ENCODE data around the gene SCAPER.
"Not testable (repeated sequence)": the region's sequence is repeated elsewhere in the genome, so short reads cannot be mapped to it uniquely, and the experiment has no call there.

Gene SCAPER

DNA sequence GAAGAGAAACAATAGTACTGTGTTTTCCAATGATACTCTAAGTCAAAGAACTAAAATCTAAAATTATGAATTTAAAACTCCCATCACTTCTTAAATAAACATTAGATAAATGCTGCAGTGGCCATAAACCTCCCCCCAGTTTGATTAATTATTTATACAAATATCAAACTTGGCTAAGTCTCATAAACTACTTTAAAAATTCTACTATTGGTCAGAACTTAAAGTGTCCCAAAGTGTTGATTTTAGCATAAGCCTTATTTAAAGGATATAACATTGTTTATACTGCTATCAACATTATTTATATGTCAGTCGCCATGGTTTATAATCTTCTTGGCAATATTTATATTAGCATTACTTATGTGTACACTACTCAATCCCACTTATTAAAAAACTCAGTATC lies 132.4 kb downstream of the SCAPER start:
- no peak for DNase-seq

DNA sequence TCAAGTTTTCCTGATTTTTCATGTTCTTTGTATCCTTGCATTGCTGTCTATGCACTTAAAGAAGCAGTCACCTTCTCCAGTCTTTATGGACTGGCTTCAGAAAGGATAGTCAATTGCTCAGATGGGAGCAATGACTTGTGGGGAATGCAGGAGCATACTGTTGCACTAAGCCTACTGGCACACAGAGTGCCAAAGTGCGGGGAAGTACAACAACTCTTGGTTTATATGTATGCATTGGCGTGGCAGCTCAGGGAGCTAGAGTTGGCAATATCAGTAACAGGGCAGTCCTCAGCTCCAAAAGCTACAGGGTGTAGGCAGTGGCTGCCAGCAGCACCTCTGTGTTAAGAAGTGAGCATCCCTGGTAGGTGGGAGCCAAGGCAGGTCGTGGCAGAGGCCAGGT lies 141.1 kb downstream of the SCAPER start:
- DNase-seq, result no peak

DNA sequence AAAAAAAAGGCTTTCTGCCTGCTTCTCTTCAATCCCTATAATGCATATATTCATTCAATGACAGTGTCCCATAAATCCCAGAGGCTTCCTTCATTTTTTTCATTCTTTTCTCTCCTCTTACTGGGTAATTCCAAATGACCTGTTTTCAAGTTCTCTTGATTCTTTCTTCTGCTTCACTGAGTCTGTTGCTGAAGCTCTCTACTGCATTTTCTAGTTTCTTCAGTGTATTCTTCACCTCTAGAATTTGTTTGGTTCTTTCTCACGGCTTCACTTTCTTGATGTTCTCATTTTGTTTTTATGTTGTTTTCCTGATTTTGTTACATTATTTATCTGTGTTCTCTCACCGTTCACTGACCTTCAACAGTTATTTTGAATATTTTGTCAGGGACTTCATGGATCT lies 141.6 kb downstream of the SCAPER start:
- DNase-seq, result no peak

DNA sequence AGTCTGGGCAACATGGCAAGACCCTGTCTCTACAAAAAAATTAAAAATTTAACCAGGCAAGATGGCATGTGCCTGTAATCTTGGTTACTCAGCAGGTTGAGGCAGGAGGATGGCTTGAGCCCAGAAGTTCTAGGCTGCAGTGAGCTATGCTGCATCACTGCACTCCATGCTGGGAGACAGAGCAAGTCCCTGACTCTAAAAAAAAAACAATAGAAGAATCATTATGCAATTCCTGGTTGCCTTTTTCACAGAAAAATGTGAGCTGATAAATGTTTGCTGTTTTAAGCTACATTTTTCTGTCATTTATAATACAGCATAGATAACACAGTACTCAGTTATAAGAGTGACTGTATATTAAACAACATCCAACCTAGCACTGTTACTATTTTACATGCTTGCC lies 148.8 kb downstream of the SCAPER start:
- no peak for DNase-seq

DNA sequence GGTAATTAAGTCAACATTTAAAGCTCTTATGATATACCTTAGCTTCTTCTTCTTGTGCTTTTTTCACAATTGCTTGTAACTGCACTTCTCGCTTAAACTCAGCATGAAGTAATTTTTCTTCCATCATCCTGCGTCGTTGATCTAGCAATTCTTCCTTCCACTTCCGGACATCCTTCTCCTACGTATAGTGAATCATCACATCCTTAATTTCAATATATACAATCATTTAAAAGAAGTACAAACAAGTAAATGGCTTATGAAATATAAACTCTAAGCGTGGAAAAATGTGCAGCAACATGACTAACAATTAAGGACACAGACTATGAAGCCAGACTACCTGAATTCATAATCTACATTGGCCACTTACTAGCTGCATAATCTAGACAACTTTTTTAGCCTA lies 151.4 kb downstream of the SCAPER start:
- DNase-seq, result no peak

DNA sequence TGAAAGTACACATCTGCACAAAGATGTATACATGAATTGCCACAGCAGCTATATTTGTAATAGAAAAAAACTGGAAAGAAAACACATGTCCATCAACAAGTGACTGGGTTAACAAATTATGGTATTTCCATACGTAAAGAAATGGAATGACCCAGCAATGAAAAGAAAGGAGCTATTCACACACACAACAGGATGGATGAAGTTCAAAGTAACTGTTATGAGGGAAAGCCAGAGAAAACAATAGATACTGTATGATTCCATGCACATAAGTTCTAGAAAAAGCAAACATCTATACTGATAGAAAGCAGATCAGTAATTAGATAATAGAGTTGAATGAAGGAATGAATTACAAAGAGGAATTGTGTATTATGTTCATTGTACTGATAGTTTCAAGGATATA lies 152.0 kb downstream of the SCAPER start:
- no peak for DNase-seq

DNA sequence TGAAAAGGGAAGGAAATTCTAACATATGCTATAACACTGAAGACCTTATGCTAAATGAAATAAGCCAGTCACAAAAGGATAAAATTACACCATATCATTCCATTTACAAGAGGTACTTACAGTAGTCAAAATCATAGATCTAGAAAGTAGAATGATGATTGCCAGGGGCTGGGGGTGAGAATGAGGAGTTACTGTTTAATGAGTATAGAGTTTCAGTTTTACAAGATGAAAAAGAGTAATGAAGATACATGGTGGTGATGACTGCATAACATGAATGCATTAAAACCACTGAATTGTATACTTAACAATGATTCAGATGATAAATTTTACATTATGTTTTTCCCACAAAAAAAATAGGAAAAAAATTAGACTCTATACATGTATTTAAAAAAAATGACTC lies 152.6 kb downstream of the SCAPER start:
- no peak for DNase-seq

DNA sequence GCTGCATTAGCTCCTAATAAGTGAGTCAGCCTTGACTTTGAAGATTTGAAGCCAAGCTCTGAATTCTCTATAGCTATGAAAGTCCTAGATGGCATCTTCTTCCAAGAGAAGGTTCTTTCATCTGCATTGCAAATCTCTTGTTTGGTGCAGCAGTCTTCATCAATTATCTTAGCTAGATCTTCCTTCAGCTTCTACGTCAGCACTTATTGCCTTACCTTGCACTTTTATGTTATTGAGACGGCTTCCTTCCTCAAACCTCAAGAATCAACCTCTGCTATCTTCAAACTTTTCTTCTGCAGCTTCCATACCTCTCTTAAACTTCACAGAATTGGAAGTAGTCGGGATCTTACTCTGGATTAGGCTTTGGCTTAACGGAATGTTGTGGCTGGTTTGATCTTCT lies 167.6 kb downstream of the SCAPER start:
- DNase-seq, result no peak

DNA sequence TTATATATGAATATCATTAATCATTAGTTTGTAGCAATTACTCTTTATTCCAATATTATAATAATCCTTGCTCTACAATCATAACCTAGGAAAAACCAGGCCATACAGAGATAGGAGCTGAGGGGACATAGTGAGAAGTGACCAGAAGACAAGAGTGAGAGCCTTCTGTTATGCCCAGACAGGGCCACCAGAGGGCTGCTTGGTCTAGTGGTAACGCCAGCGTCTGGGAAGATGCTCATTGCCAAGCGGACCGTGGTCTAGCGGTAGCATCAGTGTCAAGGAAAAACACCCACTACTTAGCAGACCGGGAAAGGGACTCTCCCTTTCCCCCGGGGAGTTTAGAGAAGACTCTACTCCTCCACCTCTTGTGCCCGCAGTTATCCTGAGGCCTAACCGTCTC lies 172.8 kb downstream of the SCAPER start:
- peak; percentile 9 for DNase-seq

DNA sequence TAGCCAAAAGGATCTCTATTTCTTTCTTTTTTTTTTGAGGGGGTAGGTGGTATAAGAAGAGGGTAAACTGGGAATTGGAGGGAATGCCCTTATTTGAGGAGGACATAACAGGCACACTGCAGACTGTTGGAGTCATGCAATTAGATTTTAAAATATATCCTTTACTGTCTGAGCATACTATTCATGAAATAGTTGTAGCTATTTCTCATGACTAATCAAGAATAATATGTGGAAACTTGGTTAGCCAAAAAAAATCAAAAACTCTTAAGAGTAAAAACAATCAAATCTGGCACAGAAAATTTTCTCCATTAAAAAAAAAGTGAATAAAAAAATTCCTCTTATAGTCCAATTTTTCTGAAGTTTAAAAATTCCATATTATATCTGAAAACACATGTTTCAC lies 174.9 kb downstream of the SCAPER start:
- DNase-seq, result no peak

DNA sequence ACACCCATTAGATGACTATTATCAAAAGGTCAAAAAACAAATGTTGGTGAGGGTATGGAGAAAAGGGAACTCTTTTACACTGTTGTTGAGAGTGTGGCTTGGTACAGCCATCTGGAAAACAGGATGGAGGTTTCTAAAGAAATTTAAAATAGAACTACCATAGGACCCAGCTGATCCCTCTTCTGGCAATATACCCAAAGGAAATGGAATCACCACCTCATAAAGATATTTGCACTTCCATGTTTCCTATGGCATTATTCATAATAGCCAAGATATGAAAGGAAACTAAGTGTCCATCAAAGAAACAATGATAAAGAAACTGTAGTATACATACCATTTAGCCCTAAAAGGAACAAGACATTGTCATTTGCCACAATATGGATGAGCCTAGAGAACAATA lies 186.3 kb downstream of the SCAPER start:
- DNase-seq, result no peak

DNA sequence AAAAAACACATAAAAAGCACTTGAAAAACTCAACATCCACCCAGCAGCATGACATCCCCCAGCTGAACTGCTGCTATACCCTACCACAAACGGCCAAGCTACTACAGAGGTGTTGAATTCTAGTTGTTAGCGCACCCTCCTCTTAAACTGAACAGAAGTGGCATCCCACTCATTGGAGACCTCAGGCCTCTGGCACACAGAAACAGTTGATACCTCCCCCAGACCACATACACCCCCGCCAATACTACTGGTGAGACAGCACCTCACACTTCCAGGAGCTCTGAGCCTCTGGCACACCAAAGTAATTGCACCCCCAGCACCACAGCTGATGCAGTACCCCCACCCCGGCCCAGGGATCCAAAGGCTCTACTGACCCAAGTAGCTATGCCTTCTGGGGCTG lies 190.2 kb downstream of the SCAPER start:
- DNase-seq, result no peak

DNA sequence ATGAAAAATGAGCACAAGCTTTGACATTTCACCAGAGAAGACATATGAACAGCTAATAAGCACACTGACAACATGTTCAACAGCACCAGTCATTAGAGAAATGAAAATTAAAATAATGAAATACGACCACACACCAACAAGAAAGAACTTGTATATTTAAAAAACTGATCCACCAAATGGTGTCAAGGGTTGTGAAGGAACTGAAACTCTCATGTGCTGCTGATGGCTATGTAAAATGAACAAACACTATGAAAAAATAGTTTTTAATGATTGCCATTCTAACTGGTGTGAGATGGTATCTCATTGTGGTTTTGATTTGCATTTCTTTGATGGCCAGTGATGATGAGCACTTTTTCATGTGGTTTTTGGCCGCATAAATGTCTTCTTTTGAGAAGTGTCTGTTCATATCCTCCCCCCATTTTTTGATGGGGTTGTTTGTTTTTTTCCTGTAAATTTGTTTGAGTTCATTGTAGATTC lies 193.8 kb downstream of the SCAPER start:
- DNase-seq, result peak; percentile 30

DNA sequence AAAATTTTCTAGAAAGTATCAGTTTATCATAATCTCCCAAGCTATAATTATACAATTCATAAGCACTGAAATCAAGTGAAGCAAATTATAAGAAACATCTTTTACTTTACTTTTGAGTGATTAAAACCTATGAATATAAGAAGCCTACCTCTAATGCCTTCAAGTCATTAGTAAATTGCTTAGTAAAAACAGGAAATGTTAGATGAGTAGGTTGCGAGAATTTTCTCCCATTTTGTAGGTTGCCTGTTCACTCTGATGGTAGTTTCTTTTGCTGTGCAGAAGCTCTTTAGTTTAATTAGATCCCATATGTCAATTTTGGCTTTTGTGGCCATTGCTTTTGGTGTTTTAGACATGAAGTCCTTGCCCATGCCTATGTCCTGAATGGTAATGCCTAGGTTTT lies 201.1 kb downstream of the SCAPER start:
- DNase-seq, result not testable (repeated sequence)

DNA sequence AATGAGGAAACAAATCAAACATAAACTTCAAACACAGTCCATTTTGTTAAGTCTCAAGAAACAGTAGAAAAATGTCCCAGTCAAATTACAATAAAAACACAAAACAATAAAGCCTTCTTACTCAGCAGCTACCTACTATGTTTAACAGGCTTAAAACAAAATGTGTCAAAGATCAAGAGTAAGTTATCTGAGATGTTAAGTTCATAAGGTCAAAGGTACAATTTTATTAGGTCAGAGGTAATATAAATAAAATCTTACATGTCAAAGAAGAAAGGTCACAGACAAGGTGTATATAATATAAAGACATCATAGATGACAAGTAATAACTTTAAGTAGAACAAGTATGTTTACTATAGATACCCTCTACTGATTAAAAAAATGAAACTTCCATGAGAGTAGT lies 208.3 kb downstream of the SCAPER start:
- no peak for DNase-seq

DNA sequence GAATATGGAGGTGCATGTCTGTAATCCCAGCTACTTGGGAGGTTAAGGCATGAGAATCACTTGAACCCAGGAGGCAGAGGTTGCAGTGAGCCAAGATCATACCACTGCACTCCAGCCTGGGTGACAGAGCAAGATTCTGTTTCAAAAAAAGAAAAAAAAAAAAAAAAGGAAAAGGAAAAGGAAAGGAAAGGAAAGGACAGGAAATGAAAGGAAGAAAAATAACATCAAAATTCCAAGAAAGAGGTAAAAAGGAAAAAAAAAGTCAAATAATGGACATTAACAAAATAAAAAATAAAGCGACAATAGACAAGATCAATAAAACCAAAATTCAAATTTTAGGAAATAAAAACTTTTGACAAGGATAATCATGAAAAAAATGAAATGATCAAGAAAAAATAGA lies 212.6 kb downstream of the SCAPER start:
- DNase-seq, result not testable (repeated sequence)

DNA sequence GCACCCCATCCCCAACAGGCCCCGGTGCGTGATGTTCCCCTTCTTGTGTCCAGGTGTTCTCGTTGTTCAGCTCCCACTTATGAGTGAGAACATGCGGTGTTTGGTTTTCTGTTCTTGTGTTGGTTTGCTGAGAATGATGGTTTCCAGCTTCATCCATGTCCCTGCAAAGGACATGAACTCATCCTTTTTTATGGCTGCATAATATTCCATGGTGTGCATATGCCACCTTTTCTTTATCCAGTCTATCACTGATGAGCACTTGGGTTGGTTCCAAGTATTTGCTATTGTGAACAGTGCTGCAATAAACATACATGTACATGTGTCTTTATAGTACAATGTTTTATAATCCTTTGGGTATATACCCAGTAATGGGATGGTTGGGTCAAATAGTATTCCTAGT lies 217.5 kb downstream of the SCAPER start:
- not testable (repeated sequence) for DNase-seq

DNA sequence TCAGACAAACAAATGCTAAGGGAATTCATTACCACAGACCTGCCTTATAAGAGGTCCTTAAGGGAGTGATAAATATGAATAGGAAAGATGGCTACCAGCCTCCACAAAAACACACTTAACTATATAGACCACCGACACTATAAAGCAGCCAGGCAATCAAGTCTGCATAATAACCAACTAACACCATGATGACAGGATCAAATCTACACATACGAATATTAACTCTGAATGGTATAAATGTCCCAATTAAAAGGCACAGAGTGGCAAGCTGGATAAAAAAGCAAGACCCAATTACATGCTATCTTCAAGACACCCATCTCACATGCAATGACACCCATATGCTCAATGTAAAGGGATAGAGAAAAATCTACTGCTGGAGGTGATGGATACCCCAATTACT lies 221.1 kb downstream of the SCAPER start:
- DNase-seq, result no peak

DNA sequence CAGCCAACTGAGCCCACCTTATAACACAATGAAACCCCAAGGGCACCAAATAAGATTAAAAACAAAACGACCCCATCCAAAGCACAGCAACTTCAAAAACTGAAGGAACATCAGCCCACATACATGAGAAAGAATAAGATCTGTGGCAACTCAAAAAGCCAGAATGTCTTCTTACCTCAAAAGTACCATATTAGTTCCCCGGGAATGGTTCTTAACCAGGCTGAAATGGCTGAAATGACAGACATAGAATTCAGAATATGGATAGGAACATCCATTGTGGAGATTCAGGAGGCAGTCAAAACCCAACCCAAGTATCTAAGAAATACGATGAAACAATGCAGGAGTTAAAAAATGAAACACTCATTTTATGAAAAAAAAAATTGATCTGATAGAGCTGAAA lies 222.3 kb downstream of the SCAPER start:
- DNase-seq, result no peak

DNA sequence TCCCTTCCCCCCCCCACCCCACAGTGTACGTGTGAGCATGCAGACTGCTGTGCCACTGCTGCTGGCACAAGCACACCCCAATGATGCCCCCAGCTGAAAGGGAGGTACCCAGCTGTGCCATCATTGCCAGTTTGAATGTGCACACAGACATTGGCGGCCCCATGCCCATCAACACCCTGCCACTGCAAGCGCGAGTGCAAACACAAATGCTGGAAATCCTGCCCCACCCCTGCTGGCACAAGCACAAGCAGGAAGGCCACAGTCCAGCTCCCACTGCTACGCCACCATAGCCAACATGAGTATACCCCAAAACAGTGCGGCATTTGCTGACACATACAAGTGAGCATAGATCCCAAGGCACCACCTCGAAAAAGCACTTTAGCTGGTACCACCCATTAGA lies 222.9 kb downstream of the SCAPER start:
- DNase-seq, result no peak

DNA sequence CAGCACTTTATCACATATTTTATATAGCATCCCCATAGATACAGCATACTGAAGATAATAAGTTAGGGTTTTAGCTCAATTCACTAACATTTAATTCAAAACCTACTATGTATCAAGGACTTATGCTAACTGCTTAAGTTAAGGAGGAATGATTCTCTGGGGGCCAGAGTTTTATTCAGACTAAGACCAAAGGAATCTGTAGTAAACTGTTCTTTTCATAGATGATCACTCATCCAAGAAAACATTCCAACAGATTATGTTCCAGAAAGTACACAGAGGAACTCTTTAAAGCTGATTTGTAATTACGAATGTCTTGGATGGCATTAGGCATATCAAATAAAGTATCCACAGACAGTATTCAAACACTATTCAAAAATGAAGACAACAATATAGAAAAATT lies 226.4 kb downstream of the SCAPER start:
- DNase-seq, result no peak

DNA sequence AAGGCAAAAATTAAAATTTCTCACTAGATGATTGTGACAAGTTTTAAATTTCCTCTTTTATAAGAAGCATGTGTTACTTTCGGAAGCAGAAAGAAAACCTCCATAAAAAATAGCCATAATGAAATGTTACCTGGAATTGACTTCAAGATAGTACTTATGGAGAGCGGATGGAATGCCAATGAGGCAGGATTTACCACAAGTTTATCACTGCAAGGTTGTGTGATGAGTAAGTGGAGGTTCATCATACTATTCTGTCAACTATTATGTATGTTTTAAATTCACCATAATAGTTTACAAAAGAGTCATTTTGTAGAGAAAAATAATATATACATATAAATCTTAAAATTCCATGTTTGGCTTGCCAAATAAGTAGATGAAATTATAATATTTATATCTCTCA lies 230.3 kb downstream of the SCAPER start:
- no peak for DNase-seq

DNA sequence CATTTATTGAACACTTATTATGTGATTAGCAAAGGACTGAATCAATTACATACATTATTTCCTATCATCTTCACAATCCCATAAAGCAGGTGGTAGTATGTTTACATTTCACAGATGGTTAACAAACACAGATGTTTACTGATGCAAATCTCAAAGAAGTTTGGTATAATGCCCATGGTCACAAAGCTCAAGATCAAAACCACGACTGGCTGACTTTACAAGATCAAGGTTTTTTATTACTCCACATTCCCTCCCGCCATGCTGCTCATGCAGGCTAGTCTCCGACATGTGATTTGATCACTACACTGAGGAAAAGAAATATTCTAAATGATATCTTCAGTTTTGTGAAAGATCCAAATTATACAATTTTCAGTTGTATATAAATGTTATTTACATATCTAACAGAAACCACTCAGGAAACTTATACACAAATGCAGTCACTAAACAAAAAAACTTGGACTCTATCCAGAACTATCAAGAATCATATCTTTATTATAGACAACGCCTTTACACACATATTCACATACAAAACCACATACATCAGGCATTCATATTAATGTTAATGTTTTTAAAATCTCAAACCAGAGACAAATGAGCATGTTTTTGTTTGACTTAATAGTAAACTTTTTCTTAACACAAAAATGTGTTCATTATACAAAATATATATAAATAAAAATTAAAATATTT lies 235.5 kb downstream of the SCAPER start:
- no peak for DNase-seq

DNA sequence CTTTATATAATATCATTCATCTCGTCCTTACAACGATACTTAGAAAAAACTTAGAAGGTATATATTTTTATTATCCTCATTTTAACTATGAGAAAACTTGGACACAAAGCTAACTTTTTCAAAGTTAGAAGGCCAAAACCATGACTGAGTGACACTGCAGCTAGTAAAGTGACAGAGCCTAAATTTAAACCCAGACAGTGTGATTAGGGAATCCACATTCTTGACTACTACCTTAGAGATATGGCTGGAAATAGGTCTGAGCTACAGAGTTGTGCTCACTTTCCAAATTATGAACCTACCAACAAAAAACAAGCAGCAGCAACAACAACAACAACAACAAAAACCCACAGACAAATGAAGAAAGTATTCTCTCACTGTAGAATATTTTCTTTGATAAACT lies 236.2 kb downstream of the SCAPER start:
- DNase-seq, result no peak

DNA sequence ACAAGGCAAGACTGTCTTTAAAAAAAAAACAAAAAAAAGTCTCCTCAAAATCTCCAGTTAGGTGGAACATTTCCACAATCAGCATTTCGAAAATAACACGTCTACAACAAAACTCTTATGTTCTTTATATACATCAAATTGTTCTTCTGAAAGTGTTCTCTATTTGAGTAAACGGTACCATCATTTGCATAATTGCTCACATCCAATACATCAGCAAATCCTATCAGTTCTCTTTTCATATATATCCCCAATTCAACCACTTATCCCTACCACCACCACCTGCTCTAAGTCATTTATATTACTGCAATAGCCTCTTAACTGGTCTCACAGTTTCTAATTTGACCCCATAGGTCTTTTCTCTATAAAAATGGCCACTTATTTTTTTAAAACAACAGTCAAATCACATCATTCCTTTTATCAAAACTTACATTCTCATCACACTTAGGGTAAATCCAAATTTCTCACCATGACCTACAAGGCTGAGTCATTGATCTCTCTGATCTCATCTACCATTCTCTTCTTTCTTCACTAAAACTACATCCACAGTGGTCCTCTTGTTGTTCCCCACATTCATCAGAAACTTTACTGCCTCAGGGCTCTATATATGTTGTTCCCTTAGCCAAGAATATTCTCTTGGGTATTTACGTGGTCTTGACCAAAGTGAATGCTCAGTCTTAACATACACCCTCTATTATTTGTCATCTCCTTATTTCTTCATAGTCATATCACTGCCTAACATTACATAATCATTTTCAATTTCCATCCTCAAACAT lies 237.0 kb downstream of the SCAPER start:
- DNase-seq, result no peak

Measured in hematopoietic multipotent progenitor cell treated with erythropoietin and hydrocortisone succinate and interleukin-3 and kit ligand, for 4 days (in vitro differentiated cells).